ENCODE data around the gene SRSF7. TPM values are rescaled to one million over a fixed set of nuclear protein-coding genes. Genes with fewer than 3 reads are reported as not detected.

SRSF7 gene
- total and polyA plus RNA-seq, 2 donors (not counting 3 experiments of a cell fraction or from before 2014, with no cell fraction given): 165 to 202 TPM

DNA sequence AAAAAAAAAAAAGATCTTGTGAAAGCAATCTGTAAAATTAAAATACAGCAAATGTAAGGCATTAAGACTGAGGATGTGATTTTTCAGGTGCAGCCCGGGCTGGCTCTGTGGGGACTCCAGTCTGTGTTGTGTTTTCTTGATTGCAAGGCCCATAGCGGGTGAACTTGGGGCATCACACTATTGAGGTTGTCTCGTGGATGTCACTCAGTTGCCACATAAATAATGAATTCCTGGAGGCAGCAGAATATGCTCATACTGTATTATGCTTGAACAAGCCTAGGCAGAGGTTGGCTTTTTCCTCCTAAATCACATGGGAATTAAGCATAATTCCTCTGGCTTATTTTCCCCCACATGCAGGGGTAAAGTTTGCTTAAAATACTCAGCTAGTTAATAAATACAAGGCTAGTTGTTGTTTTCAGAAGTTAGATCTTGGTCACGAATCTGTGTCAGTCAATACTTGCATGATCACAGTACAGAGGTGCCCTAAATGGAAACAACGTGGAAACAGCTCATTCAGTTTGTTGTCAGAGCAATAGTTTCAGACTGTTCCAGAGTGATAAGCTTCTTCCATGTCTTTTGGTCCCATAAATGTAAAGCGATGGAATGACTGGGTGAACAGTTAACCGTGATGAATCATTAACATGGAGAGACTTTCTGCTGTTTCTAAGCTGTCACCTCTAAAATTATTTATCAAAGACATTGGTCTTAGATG is 43.2 kb upstream of the SRSF7 start:
- no peak for DNase-seq (ENCODE audit: low read depth, low spot score)
- BruUV-seq (replicated peaks): no TSS peak
- Histone ChIP-seq H3K9ac (replicated peaks; ENCODE audit: extremely low read depth, insufficient read depth, low read length) (no peak overlapping the region), H3K4me2 (ENCODE audit: insufficient read depth, low read length) (no peak overlapping the region), H3K79me2 (ENCODE audit: control insufficient read depth, insufficient read depth, low read length) (no peaks in the 10 kb centered on the region), H3K4me3 (replicated peaks in 1 of 3; ENCODE audit: insufficient read depth in 1 of 3, low read depth in 1 of 3, low read length in 3 of 3) (no peak overlapping the region), H3K27ac (ENCODE audit: insufficient read depth, low read depth, low read length) (no peak overlapping the region), H2AFZ (ENCODE audit: low read depth, low read length) (no peak overlapping the region), H3K9me3 (replicated peaks; ENCODE audit: control insufficient read depth, insufficient read depth, low read length) (no peaks in the 10 kb centered on the region), H4K20me1 (replicated peaks; ENCODE audit: control insufficient read depth, extremely low read depth, insufficient read depth, low read length) (no peaks in the 10 kb centered on the region), H3K27me3 (ENCODE audit: control insufficient read depth in 2 of 2, insufficient read depth in 2 of 2, low read length in 2 of 2) (no peaks in the 10 kb centered on the region), H3K4me1 (ENCODE audit: control insufficient read depth, extremely low read depth, insufficient read depth, low read length) (no peaks in the 10 kb centered on the region), H3K36me3 (ENCODE audit: control insufficient read depth in 2 of 2, extremely low read depth in 1 of 2, insufficient read depth in 2 of 2, low read length in 2 of 2) (no peaks in the 10 kb centered on the region), H3K9me1 (replicated peaks; ENCODE audit: control insufficient read depth, extremely low read depth, insufficient read depth, low read length) (no peaks in the 10 kb centered on the region)
- FAIRE-seq: peak; percentile 33
- POLR2A ChIA-PET: no interaction called here
- CTCF ChIA-PET: no interaction called here
- intact Hi-C loops (cut with micrococcal nuclease): no loop called here
- dilution Hi-C loops (cut with MboI; ENCODE audit: extremely low pct_ligation_motif_present, low sequenced_read_pairs): no loop called here
- no peak for TF ChIP-seq POLR2AphosphoS5 (IDR thresholded peaks at IDR 0.05; ENCODE audit: insufficient read depth, low read depth, low read length)
- TF ChIP-seq, protein P1, sequence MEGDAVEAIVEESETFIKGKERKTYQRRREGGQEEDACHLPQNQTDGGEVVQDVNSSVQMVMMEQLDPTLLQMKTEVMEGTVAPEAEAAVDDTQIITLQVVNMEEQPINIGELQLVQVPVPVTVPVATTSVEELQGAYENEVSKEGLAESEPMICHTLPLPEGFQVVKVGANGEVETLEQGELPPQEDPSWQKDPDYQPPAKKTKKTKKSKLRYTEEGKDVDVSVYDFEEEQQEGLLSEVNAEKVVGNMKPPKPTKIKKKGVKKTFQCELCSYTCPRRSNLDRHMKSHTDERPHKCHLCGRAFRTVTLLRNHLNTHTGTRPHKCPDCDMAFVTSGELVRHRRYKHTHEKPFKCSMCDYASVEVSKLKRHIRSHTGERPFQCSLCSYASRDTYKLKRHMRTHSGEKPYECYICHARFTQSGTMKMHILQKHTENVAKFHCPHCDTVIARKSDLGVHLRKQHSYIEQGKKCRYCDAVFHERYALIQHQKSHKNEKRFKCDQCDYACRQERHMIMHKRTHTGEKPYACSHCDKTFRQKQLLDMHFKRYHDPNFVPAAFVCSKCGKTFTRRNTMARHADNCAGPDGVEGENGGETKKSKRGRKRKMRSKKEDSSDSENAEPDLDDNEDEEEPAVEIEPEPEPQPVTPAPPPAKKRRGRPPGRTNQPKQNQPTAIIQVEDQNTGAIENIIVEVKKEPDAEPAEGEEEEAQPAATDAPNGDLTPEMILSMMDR (IDR thresholded peaks at IDR 0.05; ENCODE audit: extremely low read depth in 1 of 2, insufficient read depth in 1 of 2, low read depth in 1 of 2, low read length in 2 of 2): no peak
- no peak for TF ChIP-seq EZH2 (IDR thresholded peaks at IDR 0.05; ENCODE audit: borderline replicate concordance, low read depth, low read length, severe bottlenecking)
- no peak for TF ChIP-seq MYC (IDR thresholded peaks at IDR 0.05; ENCODE audit: low read depth, low read length)
- no peak for TF ChIP-seq JUN (IDR thresholded peaks at IDR 0.05; ENCODE audit: borderline replicate concordance, insufficient read depth, insufficient read length, low read depth)
- no peak for TF ChIP-seq FOS (IDR thresholded peaks at IDR 0.05; ENCODE audit: borderline replicate concordance, insufficient read depth, low read length)
- no peak for TF ChIP-seq GATA2 (IDR thresholded peaks at IDR 0.05; ENCODE audit: insufficient read depth, insufficient read length, low read depth, low read length)

All from endothelial cell of umbilical vein (primary cell).